ENCODE data around the gene CPNE7.

Gene CPNE7

GRCh38 chr16:89549007-89549700 is 26.4 kb upstream of the CPNE7 start:
- DNase-seq = no peak

- no peak for DNase-seq
Measured at GRCh38 chr16:89550421-89551007, 25.0 kb upstream of the CPNE7 start.

GRCh38 chr16:89552329-89552728 is 23.2 kb upstream of the CPNE7 start:
- no peak for DNase-seq

GRCh38 chr16:89552913-89553312 is 22.6 kb upstream of the CPNE7 start:
- no peak for DNase-seq

GRCh38 chr16:89553733-89554132 is 21.8 kb upstream of the CPNE7 start:
- DNase-seq = no peak

GRCh38 chr16:89554343-89554742 is 21.2 kb upstream of the CPNE7 start:
- DNase-seq = no peak

- no peak for DNase-seq
Measured at GRCh38 chr16:89555265-89555664, 20.3 kb upstream of the CPNE7 start.

GRCh38 chr16:89555780-89556179 is 19.8 kb upstream of the CPNE7 start:
- DNase-seq = no peak

GRCh38 chr16:89556750-89557689 is 18.5 kb upstream of the CPNE7 start:
- DNase-seq = no peak

- DNase-seq = no peak
Measured at GRCh38 chr16:89557690-89558490, 17.7 kb upstream of the CPNE7 start.

- DNase-seq = peak; percentile 67
Measured at GRCh38 chr16:89560378-89561141, 15.0 kb upstream of the CPNE7 start, which contains the start of gene RPL13. Gene RPL13, plus strand, starts transcription at chr16:89560682. Its CDS starts 278 bp downstream, at chr16:89560960.

GRCh38 chr16:89561142-89561883 is 14.2 kb upstream of the CPNE7 start:
- no peak for DNase-seq

GRCh38 chr16:89561884-89562599 is 13.5 kb upstream of the CPNE7 start:
- no peak for DNase-seq

GRCh38 chr16:89562939-89563338 is 12.6 kb upstream of the CPNE7 start:
- no peak for DNase-seq

- no peak for DNase-seq
Measured at GRCh38 chr16:89563639-89564392, 11.7 kb upstream of the CPNE7 start.

GRCh38 chr16:89564476-89565255 is 10.9 kb upstream of the CPNE7 start:
- DNase-seq = no peak

- DNase-seq = no peak
Measured at GRCh38 chr16:89565256-89565505, 10.4 kb upstream of the CPNE7 start.

GRCh38 chr16:89565506-89566372 is 9.8 kb upstream of the CPNE7 start:
- no peak for DNase-seq
